ENCODE data around the gene LRMDA.
A peak's percentile ranks its signal among the peaks of the same experiment; 100 is the strongest.

Gene LRMDA

DNA sequence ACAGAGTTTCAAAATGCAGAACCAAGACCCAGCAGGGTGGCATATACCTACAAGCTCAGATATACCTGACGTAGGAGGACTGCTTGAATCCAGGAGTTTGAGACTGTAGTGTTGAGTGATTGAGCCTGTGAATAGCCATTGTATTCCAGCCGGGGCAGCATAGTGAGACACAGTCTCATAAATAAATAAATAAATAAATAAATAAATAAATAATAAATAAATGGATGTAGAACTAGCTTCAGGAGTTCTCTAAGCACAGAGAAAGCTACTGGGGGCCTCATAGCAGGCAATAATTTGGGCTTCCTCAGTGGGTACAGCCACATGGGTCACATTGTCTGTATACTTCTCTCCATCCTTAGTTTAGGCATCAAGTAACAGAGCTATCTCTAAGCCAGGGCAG is 906.8 kb downstream of the LRMDA start:
- DNase-seq, result no peak

- DNase-seq, result no peak
Measured at GRCh38 chr10:76341740-76342139, 910.3 kb downstream of the LRMDA start.

DNA sequence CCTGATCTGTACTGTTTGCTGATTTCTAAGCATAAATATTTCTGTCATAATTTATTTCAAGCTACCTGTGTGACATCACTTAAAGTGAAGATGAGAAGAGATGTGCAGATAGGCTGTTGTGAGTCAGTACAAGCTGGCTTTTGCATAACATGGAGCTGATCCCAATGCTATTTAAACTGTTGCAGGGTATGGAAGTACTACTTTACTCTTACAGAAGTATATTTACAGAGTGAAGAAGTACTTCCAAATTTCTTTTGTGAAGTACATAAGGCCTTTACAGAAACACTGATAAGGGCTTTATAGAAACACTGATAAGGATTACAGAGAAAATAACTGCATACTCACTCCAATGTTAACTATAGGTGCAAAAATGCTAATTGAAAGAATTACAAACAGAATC is 911.6 kb downstream of the LRMDA start:
- no peak for DNase-seq

GRCh38 chr10:76347832-76348231 is 916.4 kb downstream of the LRMDA start:
- DNase-seq, result no peak

GRCh38 chr10:76350583-76350982 is 919.2 kb downstream of the LRMDA start:
- no peak for DNase-seq

DNA sequence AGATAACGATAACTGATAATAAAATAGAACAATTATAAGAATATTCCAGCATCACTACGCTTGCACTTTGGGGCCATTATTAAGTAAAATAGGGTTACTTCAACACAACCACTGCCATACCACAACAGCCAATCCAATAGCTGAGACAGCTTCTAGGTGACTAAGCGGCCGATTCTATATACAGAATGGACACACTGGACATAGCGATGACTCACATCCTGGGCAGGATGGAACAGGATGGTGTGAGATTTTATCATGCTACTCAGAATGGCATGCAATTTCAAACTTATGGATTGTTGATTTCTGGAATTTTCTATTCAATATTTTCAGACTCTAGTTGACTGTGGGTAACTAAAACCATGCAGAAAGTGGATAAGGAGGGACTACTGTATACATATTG is 920.9 kb downstream of the LRMDA start:
- no peak for DNase-seq

GRCh38 chr10:76353237-76353851 is 921.9 kb downstream of the LRMDA start:
- no peak for DNase-seq

DNA sequence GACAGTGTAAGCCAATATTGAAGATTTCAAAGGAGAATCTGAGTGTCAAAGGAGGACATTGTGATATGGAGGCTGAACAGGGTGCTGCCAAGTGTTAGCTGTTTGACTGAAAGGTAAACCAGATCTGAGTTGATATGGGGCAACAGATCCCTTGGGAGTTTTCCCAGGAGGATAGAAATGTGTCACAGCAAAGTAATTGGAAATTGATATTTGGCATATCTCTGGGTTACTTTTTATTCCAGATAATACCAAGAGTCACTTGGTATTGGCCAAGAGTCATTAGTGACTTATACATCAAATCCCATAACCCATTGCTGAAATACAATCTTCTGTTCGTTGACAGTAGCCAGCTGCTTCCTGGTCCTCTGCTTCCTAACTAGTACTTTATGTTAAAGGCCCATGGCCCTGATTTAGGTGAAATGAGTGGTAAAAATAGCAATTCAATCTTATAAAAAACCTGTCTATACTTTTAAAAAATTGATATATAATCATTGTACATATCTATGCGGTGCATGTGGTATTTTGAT is 922.9 kb downstream of the LRMDA start:
- no peak for DNase-seq

GRCh38 chr10:76354921-76355320 is 923.5 kb downstream of the LRMDA start:
- DNase-seq, result no peak

GRCh38 chr10:76356557-76356956 is 925.1 kb downstream of the LRMDA start:
- no peak for DNase-seq

GRCh38 chr10:76357726-76358415 is 926.4 kb downstream of the LRMDA start:
- no peak for DNase-seq

DNA sequence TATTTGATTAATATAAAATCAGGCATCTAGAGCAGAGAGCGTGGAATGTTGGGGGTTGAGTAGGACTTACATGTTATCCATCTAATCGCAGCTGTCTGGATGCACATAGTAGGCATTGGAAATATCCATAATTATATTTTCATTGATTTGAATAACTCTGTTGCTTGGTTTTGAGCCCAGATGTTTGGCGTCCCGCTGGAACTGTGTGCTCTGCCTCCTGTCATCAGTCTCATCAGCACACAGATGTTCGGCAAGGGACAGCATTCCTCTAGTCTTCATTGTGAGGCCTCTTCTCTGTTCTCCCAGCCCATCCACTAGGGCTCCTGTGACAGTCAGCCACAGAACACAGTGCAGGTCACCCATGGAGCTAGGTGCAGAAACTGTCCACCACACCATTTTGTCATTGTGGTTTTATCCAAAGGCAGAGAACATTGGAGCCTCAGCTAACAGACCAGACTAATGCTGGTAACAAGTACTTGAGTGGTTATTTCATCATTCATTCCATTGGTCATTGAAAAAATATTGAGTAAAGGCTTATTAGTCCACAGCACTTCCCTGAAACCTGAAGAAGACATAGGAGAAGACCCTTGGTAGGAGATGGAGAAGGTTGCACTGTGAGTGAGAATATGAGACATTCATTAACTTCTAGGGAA is 927.4 kb downstream of the LRMDA start:
- no peak for DNase-seq

GRCh38 chr10:76375761-76376160 is 944.3 kb downstream of the LRMDA start:
- DNase-seq, result no peak

DNA sequence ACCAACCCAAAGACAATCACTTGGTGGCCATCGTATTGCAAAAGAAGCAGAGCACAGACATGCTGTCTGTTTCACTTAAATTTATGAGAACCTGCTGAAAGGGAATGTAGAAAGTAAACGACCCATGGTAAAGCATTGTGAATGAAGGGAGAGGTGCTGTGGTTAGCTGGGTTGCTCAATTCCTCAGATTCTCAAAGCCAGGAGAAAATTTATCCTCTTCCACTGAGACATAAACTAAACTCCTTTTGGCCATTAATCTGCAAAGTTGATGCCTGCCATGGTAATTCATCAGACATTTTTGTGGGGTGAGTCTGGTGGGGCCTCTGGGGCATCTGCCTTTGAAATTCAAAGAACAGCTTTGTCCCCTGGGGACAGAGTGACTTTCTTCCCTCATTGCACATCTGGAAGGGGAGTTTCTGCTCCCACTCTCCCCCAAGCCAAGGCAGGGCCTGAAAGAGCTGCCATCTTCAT is 951.0 kb downstream of the LRMDA start:
- no peak for DNase-seq

- no peak for DNase-seq
Measured at GRCh38 chr10:76388321-76389023, 957.0 kb downstream of the LRMDA start.

DNA sequence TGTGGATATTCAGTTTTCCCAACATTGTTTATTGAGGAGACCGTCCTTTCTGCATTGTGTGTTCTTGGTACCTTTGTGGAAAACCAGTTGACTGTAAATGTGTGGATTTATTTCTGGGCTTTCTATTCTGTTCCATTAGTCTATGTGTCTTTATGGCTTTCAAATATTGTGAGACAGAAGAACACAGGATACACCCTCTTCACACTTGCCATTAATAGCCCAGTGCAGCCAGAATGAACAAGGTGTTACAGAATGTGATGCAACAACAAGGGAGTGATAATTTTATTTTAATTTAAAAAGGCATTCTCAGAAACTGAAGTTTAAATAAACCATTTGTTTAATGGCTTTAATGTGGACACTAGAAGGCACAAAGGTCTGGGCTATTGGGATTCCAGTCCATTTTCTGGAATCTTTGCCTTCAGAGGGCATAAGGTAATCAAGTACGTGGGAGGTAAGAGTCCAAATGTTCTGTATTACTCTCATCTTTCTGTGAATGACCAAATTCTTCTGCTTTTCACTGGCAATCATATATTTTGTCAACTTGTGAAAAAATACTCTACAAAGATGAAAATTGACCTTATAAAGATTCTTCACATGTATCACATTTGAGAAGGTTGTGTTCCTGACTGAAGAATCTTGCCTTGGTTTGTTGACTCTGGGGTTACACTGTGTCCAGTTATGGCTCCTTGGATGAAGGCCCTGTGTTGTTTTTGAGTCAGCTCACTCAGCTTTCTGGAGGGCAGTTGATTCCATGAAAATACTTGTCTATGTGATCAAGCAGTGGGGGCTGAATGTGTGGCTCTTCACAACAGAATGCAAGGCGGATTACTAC is 962.7 kb downstream of the LRMDA start:
- DNase-seq, result no peak

GRCh38 chr10:76394707-76395042 is 963.3 kb downstream of the LRMDA start:
- no peak for DNase-seq

- no peak for DNase-seq
Measured at GRCh38 chr10:76395251-76395650, 963.8 kb downstream of the LRMDA start.

- peak; percentile 95 for DNase-seq
Measured at GRCh38 chr10:76396134-76396533, 964.7 kb downstream of the LRMDA start.

- DNase-seq, result no peak
Measured at GRCh38 chr10:76397181-76398042, 966.0 kb downstream of the LRMDA start.

GRCh38 chr10:76398043-76398710 is 966.8 kb downstream of the LRMDA start:
- DNase-seq, result peak; percentile 94
